MG63 (cell line): ENCODE measurements around the gene SNRNP35. TPM values are rescaled to one million over a fixed set of nuclear protein-coding genes. Genes with fewer than 3 reads are reported as not detected.
"Not testable (repeated sequence)": the region's sequence is repeated elsewhere in the genome, so short reads cannot be mapped to it uniquely, and the experiment has no call there.

ENCODE experiments used
- DNase-seq: peaks from one replicate; pipeline ENCODE4 v3.0.0-alpha.2; 2020
- H3K27me3 ChIP-seq: fragments of 250-450 bp; sonication (Bioruptor Pico); 2 replicates; pipeline ENCODE4 v1.5.1; 2020; ENCODE audit warnings: mild to moderate bottlenecking, moderate library complexity
- H3K36me3 ChIP-seq: fragments of 250-450 bp; sonication (Bioruptor Pico); 2 replicates; pipeline ENCODE4 v1.5.1; 2020; ENCODE audit warnings: mild to moderate bottlenecking, moderate library complexity
- H3K4me3 ChIP-seq: fragments of 250-450 bp; sonication (Bioruptor Pico); 2 replicates; pipeline ENCODE4 v1.5.1; 2020; ENCODE audit warnings: mild to moderate bottlenecking, moderate library complexity
- H3K9me3 ChIP-seq: fragments of 250-450 bp; sonication (Bioruptor Pico); 2 replicates; pipeline ENCODE4 v1.5.1; 2020; ENCODE audit warnings: mild to moderate bottlenecking, moderate library complexity
- total RNA-seq: library from RNA; depleted of rRNA; stranded (reverse); fragments of >200 nt; shearing (Covaris generic); gene quantifications from 2 replicates; pipeline ENCODE4 v1.2.3, GENCODE V29; 2014; ENCODE audit warnings: low replicate concordance; rRNA removed

The SNRNP35 gene
- total RNA-seq = 2.8 and 16.4 TPM in 2 replicates

DNA sequence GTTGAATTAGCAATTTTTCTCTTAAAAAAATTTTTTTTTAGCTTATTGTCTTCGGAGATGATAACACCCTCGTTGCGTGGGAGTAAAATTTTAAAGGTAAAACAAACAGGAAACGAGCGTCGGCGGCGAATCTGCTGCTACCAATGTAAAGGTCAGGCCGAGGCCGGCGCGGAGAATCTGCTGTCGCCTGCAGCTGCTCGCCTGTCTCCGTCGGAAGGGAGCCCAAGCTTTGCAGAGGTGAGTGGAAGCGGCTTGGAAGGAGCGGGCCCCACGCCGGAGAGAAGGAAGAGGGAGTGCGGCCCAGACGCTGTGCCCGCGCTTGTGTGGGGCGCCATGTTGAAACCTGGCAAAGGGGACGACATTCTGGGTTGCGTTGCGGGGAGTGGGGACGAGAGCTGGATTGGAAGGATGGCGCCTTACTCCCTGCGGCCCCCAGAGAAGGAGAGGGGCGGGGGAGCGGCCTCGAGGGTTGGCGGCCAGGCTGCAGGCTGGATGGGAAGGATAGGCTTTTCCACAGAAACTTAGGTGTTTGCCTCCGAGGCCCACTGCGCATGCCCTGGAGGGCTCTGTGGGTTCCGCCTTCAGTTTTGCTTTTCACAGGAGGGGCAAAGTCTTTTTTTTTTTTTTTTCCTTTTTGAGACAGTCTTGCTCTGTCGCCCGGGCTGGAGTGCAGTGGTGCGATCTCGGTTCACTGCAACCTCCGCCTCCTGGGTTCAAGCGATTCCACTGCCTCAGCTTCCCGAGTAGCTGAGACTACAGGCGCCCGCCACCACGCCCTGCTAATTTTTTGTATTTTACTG, at the start of gene SNRNP35:
SNRNP35 (plus strand) TSS at position 160 of the 800 bp plus-strand sequence. CDS start 7,402 bp downstream, outside the sequence.
- no peaks in the 10 kb centered on the region for H3K9me3 ChIP-seq
- peak within 1 kb of the TSS; percentile 96 for H3K4me3 ChIP-seq
- H3K36me3 ChIP-seq = peaks cover 15% of the 10 kb centered on the region
- peak; percentile 82 for DNase-seq
- no peaks in the 10 kb centered on the region for H3K27me3 ChIP-seq

- H3K36me3 ChIP-seq = peaks cover 44% of the 10 kb centered on the region
- H3K27me3 ChIP-seq, DNase-seq, H3K9me3 ChIP-seq, H3K4me3 ChIP-seq: not testable (repeated sequence)
These were observed 49.3 kb upstream of the SNRNP35 start for GRCh38 chr12:123408619-123409018.

DNA sequence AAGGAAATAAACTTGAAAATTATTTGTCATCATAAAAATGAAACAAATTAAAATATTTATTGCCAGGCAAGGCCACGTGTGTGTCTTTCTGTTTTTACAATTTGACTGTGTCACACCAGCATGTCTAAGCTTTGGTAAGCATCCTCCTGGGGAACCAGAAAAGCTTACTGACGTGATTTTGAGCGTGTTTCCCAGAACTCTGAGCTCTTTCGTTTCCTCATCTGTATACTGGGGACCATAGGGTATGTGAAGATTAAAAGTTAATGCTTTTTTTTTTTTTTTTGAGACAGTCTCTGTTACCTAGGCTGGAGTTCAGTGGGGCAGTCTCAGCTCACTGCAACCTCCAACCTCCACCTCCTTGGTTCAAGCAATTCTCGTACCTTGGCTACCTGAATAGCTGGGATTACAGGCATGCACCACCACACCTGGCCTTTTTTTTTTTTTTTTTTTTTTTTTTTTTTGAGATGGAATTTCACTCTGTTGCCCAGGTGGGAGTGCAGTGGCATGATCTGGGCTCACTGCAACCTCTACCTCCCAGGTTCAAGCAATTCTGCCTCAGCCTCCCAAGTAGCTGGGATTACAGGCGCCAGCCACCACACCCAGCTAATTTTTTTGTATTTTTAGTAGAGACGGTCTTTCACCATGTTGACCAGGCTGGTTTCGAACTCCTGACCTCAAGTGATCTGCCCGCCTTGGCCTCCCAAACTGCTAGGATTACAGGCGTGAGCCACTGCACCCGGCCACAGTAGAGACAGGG, 48.5 kb upstream of the SNRNP35 start:
- not testable (repeated sequence) for DNase-seq, H3K27me3 ChIP-seq, H3K9me3 ChIP-seq, H3K4me3 ChIP-seq
- peaks cover 36% of the 10 kb centered on the region for H3K36me3 ChIP-seq

GRCh38 chr12:123410041-123410412, 47.9 kb upstream of the SNRNP35 start:
- Histone ChIP-seq H3K36me3 (peaks cover 30% of the 10 kb centered on the region), H3K4me3 (no peak overlapping the region), H3K27me3 (no peaks in the 10 kb centered on the region), H3K9me3 (no peaks in the 10 kb centered on the region)
- no peak for DNase-seq

- Histone ChIP-seq H3K36me3 (no peaks in the 10 kb centered on the region), H3K4me3 (no peak overlapping the region), H3K9me3 (no peaks in the 10 kb centered on the region), H3K27me3 (no peaks in the 10 kb centered on the region)
- no peak for DNase-seq
These were observed 36.6 kb upstream of the SNRNP35 start for GRCh38 chr12:123421314-123421713.

- no peak for DNase-seq
- H3K27me3 ChIP-seq = no peaks in the 10 kb centered on the region
These were observed 30.7 kb upstream of the SNRNP35 start for GRCh38 chr12:123427036-123427769.

DNA sequence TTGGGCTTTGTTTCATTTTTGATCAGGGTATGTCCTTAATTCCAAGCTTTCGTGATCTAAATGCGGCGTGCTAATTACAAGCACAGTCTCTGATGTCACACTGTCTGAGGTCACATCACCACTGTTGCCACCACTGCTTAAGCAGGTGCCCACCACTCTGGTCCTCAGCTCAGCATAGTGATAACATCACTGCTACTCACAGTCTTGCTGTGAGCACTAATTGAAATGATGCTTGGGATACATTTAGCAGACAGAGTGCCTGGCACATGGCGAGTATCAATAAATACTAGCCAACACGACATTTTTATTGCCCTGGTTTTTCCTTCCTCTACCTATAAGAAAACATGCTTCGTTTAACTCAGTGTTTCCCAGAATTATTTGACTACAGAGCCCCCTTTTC, 29.3 kb upstream of the SNRNP35 start:
- DNase-seq = no peak
- H3K36me3 ChIP-seq = no peaks in the 10 kb centered on the region
- no peaks in the 10 kb centered on the region for H3K9me3 ChIP-seq
- no peaks in the 10 kb centered on the region for H3K27me3 ChIP-seq
- H3K4me3 ChIP-seq = no peak overlapping the region

More at GRCh38 chr12:123427036-123427769, 30.7 kb upstream of the SNRNP35 start:
- H3K4me3 ChIP-seq = no peak overlapping the region
- H3K9me3 ChIP-seq = no peaks in the 10 kb centered on the region
- H3K36me3 ChIP-seq = no peaks in the 10 kb centered on the region

- not testable (repeated sequence) for DNase-seq, H3K4me3 ChIP-seq, H3K9me3 ChIP-seq, H3K27me3 ChIP-seq, H3K36me3 ChIP-seq
These were observed 28.8 kb upstream of the SNRNP35 start for GRCh38 chr12:123429101-123429500.

GRCh38 chr12:123431951-123432817, 25.8 kb upstream of the SNRNP35 start:
- DNase-seq, H3K27me3 ChIP-seq, H3K36me3 ChIP-seq, H3K9me3 ChIP-seq, H3K4me3 ChIP-seq: not testable (repeated sequence)

DNA sequence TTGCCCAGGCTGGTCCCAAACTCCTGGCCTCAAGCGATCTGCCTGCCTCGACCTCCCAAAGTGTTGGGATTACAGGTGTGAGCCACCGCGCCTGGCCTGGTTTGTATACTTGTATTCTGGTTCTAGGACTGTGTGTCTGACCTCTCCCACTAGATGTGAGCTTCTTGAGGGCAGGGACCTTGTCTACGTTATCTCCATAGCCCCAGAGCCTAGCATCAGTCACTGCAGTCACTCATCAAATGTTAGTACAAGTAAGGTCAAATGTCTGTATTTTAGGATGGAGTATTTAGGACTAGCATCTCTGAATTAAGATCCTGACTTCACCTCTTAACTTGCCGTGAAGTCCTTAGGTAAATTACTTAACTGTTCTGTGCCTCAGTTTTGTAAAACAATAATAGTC, 24.3 kb upstream of the SNRNP35 start:
- DNase-seq = no peak
- no peaks in the 10 kb centered on the region for H3K9me3 ChIP-seq
- no peak overlapping the region for H3K4me3 ChIP-seq
- 0 out of 2 replicates have a peak, but pooled peaks cover 2% of the 10 kb centered on the region for H3K27me3 ChIP-seq
- no peaks in the 10 kb centered on the region for H3K36me3 ChIP-seq

DNA sequence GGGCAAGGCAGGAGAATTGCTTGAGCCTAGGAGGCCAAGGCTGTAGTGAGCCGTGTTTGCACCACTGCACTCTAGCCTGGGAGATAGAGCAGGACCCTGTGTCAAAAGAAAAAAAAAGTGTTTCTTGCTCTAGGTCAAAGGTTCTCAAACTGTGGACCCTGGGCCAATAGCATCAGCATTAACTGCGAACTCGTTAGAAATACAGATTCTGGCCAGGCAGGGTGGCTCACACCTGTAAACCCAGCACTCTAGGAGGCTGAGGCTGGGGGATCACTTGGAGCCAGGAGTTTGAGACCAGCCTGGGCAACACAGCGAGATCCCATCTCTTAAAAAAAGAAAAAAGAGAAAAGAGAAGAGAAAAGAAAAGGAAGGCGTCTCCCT, 22.3 kb upstream of the SNRNP35 start:
- Histone ChIP-seq H3K9me3 (no peaks in the 10 kb centered on the region), H3K4me3 (peak overlapping the region; percentile 72), H3K27me3 (0 out of 2 replicates have a peak, but pooled peaks cover 2% of the 10 kb centered on the region), H3K36me3 (no peaks in the 10 kb centered on the region)
- no peak for DNase-seq

DNA sequence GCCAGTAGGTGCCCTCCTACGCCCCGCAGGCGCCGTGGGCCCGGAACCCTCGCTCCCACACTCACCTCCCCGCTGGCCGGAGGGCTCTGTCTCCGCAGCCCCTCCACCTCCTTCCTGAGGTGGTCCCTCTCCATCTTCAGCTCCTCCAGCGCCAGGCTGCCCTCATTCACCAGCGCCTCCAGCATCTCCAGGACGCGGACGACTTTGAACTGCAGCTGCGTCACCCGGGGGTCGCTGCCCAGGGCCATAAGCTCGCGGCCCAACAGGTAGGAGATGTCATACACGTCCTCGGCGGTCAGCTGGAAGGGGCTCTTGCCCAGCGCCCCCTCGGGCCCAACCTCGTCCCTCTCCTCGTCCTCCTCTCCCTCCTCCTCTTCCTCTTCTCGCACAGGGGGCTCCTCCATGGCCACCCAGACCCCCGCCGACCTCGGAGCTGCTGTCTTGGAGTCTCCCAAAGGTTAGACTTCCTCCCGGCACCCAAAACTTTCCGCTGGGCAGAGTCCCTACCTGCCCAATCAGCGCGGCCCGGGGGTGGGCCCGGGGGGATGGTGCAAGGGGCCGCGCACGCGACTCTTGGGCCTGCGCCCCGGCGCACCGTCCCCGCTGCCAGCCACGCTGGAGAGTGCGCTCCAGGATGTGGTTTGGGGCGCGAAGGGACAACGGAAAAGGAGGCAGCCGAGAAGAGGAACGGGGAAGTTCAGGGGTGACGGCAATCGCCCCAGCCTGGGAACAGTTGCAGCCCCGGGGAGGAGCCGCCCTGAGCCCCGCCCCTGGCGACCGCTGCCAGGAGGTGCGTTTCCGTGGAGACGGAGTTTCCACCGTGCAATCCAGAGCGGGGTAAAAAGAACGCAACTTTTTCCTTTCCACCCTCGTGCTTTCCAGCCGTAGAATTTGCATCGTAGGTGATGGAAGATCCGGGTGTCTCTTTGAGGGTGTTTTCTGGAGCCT, 21.6 kb upstream of the SNRNP35 start, which contains the start of gene RILPL2:
RILPL2 (minus strand) TSS at position 668 of the 948 bp plus-strand sequence; CDS start at position 404, 264 bp downstream.
- DNase-seq = peak; percentile 84
- 0 out of 2 replicates have a peak, but pooled peaks cover 2% of the 10 kb centered on the region for H3K27me3 ChIP-seq
- H3K4me3 ChIP-seq = peak within 1 kb of the TSS; percentile 72
- no peaks in the 10 kb centered on the region for H3K36me3 ChIP-seq
- no peaks in the 10 kb centered on the region for H3K9me3 ChIP-seq

DNA sequence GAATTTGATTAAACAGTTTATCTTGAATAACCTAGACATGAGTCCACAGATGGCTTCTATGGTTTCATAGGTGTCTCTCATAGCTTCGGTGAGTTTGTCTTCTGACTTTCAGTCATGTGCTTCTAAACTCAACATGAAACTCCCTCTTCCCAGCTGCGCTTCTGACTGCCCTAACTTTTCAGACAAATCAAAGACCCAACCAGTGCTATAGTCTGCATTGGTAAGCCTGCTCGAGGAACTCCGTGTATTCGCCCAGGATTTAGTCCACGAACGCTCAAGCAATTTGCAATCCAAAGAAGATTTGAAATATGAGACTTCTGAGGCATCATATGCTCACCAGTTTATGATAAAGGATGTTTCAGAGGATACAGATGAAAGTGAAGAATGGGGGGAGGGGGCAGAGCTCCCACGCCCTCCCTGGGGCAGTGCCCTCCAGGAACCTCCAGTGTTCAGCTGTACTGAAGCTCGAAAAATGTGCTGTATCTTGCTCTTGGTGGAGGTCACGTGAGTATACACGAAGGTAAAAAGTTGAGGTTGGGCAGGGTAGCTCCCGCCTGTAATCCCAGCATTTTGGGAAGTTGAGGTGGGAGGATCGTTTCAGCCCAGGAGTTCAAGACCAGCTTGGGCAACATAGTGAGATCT, 16.3 kb upstream of the SNRNP35 start:
- H3K9me3 ChIP-seq = no peaks in the 10 kb centered on the region
- H3K4me3 ChIP-seq = no peak overlapping the region
- DNase-seq = no peak
- H3K36me3 ChIP-seq = no peaks in the 10 kb centered on the region
- 0 out of 2 replicates have a peak, but pooled peaks cover 2% of the 10 kb centered on the region for H3K27me3 ChIP-seq

DNA sequence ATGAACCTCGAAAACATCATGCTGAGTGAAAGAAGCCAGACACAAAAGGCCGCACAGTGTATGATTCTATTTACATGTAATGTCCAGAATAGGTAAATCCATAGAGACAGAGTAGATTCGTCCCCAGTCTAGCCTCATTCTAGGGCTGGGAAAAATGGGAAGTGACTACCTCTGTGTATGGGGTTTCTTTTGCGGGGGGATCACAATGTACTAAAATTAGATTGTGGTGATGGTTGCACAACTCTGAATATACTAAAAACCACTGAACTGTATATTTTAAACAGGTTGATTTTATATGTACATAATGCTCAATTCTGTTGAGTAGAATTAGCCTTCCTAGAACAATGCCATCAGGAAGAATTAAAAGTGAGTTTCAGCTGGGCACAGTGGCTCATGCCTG, 15.2 kb upstream of the SNRNP35 start:
- no peaks in the 10 kb centered on the region for H3K27me3 ChIP-seq
- no peak overlapping the region for H3K4me3 ChIP-seq
- H3K36me3 ChIP-seq = no peaks in the 10 kb centered on the region
- H3K9me3 ChIP-seq = no peaks in the 10 kb centered on the region
- DNase-seq = no peak
